ENCODE results near the gene PAX8.
"Not testable (repeated sequence)": the region's sequence is repeated elsewhere in the genome, so short reads cannot be mapped to it uniquely, and the experiment has no call there.

The PAX8 gene

GRCh38 chr2:113278742-113279139, at the start of gene PAX8:
Gene PAX8, minus strand, starts transcription at chr2:113278921. Its CDS starts 527 bp downstream, at chr2:113278394.
- DNase-seq: no peak

GRCh38 chr2:113328043-113328442, 49.3 kb upstream of the PAX8 start:
- DNase-seq: no peak

- DNase-seq: not testable (repeated sequence)
Observed at GRCh38 chr2:113325161-113325731, 46.5 kb upstream of the PAX8 start.

- DNase-seq: peak; percentile 65
Observed at GRCh38 chr2:113324684-113325160, 46.0 kb upstream of the PAX8 start.

DNA sequence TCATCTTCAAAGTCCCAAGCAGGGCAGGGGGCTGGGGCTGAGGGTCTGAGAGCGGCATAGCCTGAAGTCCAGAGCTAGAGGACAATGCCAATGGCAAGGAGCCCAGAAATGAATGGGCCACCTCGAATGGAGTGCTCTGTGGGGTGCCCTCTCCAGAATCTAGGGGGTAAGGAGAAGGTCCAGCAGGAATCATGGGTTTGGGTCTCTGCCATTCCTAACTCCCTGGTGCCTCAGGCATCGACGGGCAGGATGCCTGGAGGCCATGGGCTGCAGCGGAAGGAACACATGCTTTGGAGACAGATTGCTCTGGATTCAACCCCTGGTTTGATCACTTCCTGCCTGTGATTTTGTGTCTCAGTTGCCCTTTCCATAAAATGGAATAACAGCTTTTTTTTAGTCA, 44.4 kb upstream of the PAX8 start:
- not testable (repeated sequence) for DNase-seq

- DNase-seq: not testable (repeated sequence)
Observed at GRCh38 chr2:113320106-113320505, 41.4 kb upstream of the PAX8 start.

DNA sequence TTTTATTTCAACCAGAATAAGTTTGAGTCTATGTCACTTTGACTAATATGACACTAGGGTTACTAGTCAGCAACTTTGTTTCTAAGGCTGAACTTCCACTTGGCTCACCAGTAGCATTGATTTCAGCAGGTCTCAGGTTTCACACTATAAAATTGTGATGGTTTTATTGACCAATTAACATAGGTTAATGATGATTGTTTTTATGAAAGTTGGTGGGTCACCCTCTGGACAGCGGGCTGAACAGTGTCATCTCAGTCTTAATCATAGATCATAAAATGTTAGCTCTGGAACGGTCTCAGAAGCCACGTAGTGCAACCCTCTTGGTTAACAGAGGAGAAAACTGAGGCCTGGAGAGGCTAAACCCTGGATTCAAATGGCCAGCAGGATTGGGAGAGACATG, 40.2 kb upstream of the PAX8 start:
- DNase-seq: not testable (repeated sequence)

DNA sequence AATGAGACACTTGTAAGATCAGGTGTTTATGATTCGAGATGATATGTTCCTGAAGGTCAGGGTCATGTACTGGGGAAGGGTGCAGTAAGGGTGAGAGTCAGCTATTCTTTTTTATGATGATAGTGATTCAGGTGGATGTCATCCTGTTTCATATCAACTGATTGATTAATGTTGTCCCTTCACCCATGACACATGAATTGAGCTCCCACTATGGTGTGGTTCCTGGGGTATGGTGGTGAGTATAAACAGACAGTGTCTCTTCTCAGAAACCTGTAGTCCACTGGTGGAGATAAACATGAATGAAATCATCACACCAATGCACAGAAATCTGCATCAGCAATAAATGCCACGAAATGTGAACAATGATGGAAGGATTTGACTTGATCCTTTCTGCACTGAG, 37.4 kb upstream of the PAX8 start:
- DNase-seq: no peak

- not testable (repeated sequence) for DNase-seq
Observed at GRCh38 chr2:113314663-113315062, 35.9 kb upstream of the PAX8 start.

GRCh38 chr2:113314176-113314575, 35.5 kb upstream of the PAX8 start:
- not testable (repeated sequence) for DNase-seq

DNA sequence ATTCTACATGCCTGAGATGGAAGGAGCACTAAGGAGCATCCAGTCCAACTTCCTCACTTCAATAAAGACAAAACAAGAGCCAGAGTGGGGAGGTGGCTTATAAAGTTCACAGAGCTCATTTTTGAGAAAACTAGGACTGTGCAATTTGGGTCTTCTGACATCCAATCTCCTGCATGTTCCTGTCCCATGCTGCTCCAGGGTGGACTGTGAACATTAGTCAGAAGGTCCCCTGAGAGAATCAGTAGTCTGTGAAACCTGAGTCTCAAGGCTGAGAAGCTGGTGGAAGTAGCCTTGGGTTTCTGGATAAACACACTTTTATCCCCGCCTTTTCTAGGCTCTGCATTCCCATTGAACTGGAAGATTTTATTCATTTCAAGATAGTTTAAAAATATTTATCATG, 33.1 kb upstream of the PAX8 start:
- DNase-seq: not testable (repeated sequence)

DNA sequence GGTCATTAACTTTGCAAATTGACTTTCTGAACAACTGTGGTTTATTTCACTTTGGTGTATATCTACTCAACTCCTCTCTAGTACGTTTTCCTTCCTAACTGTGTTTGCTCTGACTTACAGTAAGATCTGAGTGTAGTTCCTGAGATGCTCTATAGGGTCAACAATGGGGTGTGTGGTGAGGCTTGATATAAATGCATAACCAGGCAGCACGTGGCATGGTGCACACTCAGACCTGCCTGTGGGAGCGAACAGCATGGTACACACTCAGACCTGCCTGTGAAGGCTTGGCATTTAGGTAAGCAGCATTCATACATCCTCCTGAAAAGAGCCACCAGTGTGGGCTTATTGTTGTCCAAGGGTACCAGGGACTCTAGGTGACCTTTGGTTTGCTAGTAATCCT, 32.5 kb upstream of the PAX8 start:
- DNase-seq: not testable (repeated sequence)

DNA sequence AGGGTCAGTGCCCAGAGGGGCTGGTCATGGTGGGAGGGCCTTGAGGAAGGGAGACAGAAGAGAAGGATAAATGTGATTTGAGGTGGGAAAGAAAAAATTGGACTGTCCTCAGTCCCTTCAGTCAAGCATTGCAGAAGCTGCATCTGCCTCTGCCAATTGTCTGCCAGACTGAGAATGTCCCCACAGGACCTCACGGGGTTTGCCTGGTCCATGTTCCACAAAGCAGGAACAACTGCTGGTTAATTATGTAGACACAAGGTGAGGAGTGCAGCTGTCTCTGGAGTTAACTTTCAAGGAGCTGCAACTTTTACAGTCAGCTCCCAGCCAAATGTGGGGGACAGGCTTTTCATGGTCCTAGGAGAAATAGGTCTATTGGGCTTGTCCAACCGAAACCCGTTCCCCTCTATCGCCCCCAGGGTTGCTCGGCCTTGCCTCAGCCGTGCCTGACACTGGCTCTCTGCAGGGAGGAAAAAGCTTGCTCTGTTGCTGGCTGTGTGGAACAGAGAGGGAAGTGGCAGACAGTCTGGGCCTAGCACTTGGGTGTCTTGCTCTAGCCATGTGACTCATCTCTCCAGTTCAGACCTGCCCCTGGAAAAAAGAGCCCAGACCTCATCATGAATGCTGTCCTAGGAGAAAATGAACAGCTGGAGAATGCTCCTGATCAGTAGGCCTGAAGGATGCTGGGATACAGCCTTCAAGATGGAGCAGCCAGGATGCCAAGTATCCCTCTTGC, 31.1 kb upstream of the PAX8 start:
- no peak for DNase-seq

DNA sequence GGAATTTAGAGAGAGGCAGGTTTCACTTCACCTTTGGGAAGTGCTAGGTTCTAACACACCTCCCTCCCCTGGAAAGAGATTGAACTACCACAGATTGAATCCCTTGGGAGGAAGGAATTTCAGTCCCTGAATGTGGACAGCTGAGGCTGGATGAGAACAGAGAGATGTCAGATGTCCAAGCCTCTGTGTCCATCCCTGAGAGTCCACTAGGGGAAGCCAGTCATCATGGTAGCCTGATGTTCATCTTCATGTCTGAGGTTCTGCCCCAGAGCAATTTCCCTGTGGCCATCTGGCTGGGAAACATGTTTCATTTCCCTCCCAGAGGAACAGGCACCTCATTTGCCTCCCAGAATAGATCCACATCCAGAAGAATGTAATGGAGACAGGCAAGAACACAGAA, 30.1 kb upstream of the PAX8 start:
- not testable (repeated sequence) for DNase-seq

GRCh38 chr2:113306207-113306606, 27.5 kb upstream of the PAX8 start:
- not testable (repeated sequence) for DNase-seq

- DNase-seq: not testable (repeated sequence)
Observed at GRCh38 chr2:113305749-113306148, 27.0 kb upstream of the PAX8 start.

GRCh38 chr2:113305146-113305545, 26.4 kb upstream of the PAX8 start:
- DNase-seq: no peak

DNA sequence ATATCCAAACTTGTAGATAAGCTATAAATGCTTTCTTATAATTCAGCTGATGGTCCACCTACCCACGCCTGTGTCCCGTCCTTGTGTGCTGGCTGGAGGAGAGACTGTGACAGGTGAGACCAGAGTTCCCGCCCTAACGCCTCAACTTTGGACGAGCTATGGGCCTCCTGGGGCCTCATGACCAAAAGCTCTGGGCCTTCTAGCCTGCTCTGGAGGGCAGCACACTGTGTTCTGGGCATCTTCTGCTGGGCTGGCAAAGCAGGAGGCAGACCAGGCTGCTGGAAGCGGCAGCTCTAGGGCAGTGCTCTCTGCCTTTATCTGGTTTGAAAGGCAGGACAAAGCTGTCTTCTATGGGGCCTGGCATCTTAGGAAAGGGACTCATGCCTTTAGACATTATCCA, 26.0 kb upstream of the PAX8 start:
- no peak for DNase-seq

DNA sequence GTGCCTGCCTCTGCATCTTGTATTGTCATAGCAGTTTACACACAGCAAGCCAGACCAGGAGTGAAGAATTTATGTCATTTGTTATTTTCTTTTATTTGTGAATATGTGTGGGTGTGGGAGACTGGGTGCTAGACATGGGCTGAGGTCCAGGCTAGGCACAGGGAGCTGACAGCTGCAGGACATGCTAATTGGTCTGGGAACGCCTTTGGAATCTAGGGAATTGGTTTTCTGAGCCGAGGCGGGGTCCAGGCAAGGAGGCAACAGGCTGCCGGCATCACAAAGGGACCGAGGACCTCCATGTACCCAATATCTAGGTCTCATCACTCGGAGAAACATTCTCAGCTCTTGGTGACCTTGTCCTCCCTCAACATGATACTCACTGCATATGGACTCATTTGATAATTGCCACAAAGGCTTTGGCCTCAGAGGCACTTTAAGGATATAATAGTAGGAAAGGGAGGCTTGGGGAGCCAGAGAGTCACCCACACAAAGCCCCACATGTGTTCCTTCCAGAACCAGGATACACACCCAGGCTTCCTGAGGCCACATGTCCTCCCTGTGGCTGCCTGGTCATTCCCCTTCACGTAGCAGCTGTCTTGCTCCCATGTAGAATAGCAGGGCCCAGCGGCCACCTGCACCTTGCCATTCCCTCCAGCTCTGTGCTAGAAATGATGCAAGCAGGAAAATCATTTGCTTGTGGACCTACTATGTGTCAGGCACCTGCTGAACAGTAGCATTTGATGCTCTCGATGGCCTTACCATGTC, 23.7 kb upstream of the PAX8 start:
- DNase-seq: not testable (repeated sequence)

- DNase-seq: no peak
Observed at GRCh38 chr2:113300281-113300680, 21.6 kb upstream of the PAX8 start.

GRCh38 chr2:113298176-113298575, 19.5 kb upstream of the PAX8 start:
- DNase-seq: no peak

DNA sequence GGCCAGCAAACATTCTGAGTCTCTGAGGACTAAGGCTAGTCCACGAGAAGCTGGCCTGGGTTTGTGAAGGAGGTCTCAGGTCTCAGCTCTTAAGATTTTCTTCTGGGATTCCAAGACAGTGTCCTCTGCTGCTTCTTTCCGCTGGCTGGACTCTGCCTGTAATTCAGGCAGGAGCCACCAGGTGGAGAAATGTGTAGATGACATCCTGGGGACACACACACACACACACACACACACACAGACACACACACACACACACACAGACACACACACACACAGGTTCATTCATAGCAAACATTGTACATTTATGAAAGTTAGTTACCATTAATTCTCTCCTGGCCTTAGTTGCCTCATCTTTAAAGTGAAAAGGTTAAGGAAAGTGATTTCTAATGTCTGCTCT, 18.9 kb upstream of the PAX8 start:
- peak; percentile 66 for DNase-seq

- DNase-seq: no peak
Observed at GRCh38 chr2:113291191-113291590, 12.5 kb upstream of the PAX8 start.

GRCh38 chr2:113288674-113289149, 10.0 kb upstream of the PAX8 start:
- not testable (repeated sequence) for DNase-seq

All from activated CD8-positive, alpha-beta memory T cell treated with anti-CD3 and anti-CD28 coated beads for 24 hours (primary cell).